HG03108 (cell line): ENCODE data around the gene PEX14.

Experiments
- ATAC-seq: cut with Tn5 transposase; IDR thresholded peaks from one replicate; pipeline ENCODE4 v1.9.1; 2021; ENCODE audit warnings: moderate library complexity; ENCODE audit not compliant: unreplicated experiment

Gene PEX14

DNA sequence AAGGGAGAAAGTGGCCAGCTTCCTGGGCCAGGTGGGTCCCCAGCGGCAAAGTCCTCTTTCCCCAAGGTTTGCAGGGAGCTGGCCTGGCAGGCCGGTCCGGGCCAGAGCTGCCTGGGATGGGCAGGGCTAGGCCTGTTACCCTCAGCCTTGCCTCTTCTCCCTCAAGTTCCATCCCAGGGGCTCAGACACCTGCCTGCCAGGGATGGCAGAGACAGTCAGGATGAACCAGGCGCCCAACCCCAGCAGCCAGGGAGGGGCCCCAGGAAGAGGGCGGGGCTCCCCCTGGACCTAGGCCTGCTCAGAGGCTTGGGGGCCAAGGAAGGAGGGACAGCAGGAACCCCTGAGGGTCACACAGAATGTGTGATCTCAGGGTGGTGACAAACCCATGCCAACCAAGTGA, 201.1 kb downstream of the PEX14 start:
- no peak for ATAC-seq

DNA sequence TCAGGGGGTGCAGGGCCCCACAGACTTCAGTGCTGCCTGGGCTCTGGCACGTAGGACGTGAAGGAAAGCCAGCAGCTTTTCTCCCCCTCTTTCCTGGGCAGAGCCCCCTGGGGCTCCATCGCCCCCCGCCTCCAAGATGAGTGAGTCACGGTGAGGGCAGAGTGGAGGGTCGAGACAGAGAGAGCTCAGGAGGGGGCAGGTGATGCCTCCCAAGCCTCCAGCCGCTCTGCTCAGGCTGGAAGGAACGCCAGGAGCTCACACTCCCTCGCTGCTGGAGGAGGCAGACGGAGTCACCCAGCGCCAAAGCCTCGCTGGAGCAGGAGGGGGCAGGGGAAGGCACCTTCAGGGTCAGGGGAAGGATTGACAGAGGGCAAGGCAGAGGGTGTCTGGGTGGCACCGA, 202.2 kb downstream of the PEX14 start:
- ATAC-seq: no peak

- no peak for ATAC-seq
Observed at GRCh38 chr1:10677491-10678391, 203.0 kb downstream of the PEX14 start.

- no peak for ATAC-seq
Observed at GRCh38 chr1:10678402-10678801, 203.7 kb downstream of the PEX14 start.

DNA sequence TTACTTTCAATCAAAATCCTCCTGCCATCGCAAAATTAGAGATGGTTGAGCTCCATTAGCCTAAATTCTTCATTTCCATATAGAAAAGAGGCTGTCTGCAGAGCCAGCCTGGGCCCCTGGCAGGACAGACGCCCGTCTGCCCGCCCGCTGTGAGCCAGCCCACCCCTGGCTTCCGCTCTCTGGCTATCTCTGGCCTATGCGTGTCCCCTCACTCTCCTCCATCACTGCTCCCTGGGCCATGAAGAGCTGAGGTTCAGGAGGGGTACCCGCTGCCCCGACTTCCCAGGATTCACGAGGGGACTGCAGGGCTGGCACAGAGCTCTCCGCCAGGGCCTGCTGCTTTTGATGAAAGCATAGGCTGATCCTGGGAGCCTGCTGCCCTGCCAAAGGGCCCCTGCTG, 204.1 kb downstream of the PEX14 start:
- no peak for ATAC-seq

- ATAC-seq: no peak
Observed at GRCh38 chr1:10679496-10680220, 204.9 kb downstream of the PEX14 start.
